OCI-LY7 (cell line): ENCODE measurements around the gene CPLX3.
A peak's percentile ranks its signal among the peaks of the same experiment; 100 is the strongest.

Experiments
- CTCF ChIP-seq: fragments of 200-600 bp; sonication (generic); conservative IDR thresholded peaks from 2 replicates; pipeline ENCODE4 v1.5.1; 2014; ENCODE audit warnings: mild to moderate bottlenecking, antibody characterized with exemption, low read length, moderate library complexity, mixed read lengths
- EZH2phosphoT487 ChIP-seq: fragments of 200-600 bp; sonication (generic); IDR thresholded peaks from 2 replicates; pipeline ENCODE4 v1.6.1; 2018; ENCODE audit warnings: low read depth, borderline replicate concordance, mild to moderate bottlenecking, mixed run types, antibody characterized with exemption, low read length, moderate library complexity, mixed read lengths

GRCh38 chr15:74808840-74809229 is 17.6 kb upstream of the CPLX3 start:
- peak; percentile 57 for TF ChIP-seq CTCF
- no peak for TF ChIP-seq EZH2phosphoT487
